Amniotic stem cell (primary cell): ENCODE data around the gene MCM3AP.

Experiments used
- DNase-seq: peaks from one replicate; lab custom pipeline; 2025; lab: John Stamatoyannopoulos, UW

Gene MCM3AP

DNA sequence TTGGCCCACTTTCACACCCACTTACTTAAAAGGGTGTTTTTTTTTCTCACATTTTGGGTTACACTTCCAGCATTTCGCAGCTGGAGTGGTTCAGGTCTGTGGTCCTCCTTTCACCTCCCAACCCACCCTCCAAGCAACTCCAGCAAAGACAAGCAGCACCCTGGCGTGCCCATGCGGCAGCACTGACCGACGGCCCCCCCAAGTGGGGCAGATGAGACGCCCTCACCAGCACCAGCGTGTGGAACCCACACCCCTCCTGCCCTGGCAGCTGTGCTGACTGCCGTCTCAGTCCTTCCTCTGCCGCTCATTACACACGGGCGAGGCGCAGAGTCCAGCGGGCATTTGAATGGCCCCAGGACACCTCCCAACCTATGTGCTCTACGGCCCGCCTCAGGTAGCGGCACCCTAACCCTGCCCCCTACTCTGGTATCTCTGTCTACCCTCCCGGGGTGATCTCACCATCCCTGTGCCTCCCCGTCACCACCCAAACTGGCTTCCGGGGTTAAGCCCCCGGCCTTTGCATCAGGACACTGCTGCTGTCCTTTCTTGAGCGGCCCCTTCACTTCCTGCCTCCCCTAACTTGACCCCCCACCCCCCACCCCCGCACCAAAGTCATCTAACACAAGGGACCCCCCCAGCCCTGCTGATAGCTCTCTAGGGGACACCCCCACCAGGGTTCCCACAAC lies 67.8 kb downstream of the MCM3AP start:
- no peak for DNase-seq

DNA sequence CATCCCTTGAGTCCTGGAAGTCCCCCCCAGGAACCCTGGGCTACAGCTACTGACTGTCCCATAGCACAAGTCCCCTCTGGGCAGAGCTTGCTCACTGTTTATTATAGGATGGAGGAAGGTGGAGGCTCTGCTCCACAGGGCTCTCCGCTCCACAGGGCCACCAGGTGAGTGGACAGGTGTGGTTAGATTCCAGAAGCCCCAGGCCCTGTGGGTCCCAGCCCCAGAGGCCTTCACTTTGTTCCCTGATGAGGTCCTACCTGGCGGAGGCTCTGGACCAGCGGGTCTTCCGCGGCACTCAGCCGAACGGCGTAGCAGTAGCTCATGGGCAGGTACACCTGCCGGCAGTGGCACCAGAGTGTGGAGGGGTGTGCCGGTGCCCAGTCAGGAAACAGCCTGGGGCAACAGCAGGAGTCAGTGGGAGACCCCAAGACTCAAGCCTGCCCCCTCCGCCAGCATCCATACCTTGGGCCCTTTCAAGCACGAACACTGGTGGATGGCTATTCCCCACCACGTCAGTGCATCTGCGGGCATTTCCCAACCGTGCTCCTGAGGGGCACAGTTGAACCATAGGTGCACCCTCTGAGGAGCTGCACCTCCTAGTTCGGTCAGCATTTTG lies 69.2 kb downstream of the MCM3AP start:
- no peak for DNase-seq

DNA sequence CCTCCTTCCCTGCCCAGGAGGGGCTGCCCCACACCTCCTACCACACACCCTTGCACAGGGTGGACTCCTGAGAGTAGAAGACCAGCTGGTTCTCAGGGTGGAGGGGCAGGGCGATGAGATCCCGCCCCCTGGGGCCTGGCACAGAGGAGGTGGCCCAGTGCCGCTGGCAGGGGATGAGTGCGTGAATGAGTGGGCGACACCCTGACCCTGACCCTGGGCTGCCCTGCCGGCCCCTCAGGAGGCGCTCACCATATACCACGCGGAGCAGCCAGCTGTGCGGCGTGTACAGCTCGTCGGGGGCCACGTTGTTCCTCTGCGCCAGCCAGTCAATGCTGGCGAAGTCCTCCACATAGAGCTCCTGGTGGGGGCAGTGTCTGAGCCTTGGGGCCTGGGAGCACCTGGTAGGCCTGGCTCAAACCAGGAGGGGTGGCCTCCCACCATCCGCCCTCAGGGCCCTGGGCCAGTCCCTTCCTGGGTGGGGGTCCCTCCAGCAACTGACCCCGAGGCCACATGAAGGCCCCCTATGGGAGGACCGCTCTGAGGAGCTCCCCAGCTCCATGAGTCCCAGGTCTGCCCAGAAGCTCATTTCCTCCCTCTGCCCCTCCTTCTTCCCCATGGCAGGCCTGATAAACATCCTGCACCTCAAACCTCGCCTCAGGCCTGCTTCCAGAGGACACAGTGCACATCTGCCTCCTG lies 69.8 kb downstream of the MCM3AP start:
- DNase-seq: no peak

DNA sequence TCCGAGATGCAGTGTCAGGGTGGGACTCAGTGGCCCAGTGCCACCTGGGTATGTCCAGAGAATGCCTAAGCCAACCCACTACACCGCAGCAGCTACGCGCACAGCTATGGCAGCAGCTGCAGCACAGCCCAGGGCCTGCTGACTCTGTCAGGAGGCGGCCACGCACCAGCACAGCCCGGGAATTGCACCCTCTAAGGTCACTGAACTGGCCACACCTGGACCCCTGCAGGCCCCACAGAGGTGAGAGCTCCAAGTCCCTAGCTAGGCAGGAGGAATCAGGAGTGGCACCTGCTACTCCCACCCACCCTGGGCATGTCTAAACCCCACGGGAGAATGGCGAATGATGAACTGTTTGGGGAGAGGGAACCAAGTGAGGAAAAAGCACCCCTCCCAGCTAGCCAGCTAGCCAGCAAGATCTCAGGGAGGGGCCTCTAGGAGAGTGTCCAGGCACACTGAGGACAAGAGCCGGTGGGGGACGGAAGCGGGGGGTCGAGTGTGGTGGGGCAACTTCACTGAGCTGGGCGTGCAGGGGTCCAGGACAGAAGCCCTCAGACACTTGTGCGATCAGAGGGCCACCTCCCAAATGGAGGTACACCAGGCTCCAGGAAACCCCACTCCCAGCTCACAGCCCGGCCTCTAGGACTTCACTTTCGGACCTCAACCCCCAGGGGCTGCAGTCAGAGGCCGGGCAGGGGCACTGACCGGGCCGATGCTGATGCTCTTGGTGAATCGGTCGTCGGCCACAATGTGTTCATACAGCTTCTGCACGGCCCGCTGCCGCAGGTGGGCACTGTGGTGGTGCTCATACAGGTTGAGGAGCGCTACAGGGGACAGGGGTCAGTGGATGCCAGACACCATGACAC lies 70.7 kb downstream of the MCM3AP start:
- DNase-seq: no peak

DNA sequence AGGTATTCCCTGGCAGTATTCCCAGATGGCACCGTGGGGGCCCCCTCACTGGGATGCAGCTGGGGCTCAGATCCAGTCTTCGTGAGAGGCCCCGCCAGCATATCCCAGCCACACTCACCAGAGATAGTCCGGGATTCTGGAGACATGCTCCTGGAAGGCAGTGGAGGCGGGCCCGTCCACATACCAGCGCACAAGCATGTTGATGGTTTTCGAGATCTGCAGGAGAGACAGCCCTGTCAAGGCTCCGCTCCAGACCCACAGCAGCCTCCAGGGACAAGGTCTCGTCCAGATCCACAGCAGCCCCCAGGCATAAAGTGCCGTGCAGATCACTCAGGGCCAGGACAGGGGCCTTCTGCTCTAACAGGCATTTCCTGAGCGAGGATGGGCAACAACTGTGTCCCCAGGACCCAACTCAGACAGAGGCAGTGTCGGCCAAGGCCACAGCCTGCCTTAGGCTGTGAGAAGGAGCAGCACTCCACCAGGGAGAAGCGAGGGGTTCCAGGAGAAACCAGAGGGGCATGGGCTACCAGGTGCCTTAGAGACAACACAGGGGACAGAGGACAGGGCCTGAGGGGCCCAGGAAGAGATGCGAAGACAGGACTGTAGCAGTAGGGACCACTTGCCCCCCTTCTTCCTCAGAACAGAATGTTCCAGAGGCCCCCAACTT lies 71.7 kb downstream of the MCM3AP start:
- no peak for DNase-seq

DNA sequence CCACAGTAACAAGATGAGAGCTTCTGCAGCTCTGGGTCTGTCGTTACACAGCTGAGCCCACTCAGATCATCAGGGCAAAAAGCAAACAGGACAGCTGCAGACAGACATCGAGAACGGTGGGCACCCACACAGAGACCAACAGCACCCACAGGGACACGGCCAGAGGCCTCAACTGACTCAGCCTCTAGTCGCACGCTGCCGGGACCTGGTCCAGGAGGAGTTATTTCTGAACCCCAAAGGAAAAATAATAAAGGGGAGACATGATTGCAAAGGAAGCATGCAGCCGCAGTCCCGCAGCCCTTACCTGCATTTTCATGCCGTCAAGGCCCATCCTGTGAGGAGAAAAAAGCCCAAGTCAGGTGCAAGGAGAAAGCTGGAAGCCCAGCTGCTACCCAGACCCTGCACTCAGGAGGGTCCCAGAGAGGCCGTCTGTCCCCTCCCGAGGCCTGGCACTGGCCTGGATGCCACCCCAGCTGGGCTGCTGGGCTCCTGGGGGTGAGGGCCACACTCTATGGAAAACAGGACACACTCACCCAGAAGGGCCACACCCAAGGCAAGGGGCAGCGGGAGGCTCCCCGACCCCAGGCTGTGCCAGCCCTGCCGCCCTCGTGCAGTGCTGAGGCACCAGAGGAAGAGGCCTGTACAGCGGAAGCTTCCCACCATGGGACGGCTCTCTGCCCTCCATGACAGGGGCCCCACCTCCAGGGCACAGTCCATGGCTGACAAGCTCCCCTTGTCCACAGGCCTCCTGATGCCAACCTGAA lies 72.5 kb downstream of the MCM3AP start:
- DNase-seq: no peak

DNA sequence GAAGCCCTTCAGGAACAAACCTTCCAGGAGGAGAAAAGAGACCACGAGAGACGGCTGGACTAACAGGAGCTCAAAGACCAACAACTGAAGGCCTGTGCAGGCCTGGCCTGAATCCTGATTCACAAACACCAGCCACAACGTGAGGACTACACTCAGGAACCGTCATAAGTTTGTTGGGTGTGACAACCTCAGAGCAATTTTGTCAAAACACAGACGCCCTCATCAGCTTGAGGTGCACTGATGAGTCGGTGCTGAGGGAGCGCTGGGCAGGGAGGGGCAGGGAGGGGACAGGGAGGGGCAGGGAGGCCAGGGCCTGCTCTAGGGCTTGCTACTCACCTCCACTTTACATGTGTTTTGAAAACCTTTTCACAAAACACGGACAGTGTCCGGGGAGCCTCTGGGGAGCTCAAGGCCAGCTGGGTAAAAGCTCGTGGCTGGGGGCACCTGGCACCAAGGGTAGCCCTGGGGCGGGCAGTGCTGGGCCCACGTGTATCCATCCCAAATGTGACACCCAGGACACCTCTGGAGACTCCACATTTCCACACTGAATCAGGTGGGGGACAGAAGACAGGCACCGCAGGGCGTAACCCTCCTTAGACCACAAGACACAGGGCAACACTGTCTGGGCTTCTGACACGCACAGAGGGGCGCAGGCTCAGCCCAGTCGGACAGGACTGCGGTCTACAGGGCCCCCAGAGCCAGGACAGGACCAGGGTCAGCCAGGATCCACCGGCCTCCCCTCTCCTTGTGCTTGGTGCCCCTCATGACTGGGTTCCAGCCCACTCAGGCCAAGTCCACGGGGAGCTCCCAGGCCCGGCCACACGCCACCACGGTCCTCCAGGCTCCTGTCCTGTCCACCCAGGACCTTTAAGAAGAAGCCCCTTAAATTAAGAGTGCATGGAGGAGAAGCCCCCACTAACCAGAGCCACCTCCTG lies 73.4 kb downstream of the MCM3AP start:
- DNase-seq: no peak

DNA sequence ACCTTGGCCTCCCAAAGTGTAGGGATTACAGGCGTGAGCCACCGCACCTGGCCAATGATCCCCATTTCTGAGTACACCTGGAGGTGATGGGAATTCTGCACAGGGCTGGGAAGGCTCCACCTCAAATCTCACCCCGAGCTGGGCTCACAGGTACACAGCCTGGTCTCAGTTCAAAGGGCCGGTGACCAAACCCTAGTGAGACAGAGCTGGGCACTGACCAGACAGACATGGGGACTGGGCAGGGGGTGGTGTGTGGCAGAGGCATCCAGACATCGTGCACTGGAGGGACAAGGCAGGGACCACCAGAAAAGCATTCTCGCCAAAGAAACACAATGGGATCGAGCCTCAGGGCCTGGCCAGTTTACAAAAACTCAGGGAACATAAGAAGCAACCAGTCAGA lies 74.0 kb downstream of the MCM3AP start:
- no peak for DNase-seq

DNA sequence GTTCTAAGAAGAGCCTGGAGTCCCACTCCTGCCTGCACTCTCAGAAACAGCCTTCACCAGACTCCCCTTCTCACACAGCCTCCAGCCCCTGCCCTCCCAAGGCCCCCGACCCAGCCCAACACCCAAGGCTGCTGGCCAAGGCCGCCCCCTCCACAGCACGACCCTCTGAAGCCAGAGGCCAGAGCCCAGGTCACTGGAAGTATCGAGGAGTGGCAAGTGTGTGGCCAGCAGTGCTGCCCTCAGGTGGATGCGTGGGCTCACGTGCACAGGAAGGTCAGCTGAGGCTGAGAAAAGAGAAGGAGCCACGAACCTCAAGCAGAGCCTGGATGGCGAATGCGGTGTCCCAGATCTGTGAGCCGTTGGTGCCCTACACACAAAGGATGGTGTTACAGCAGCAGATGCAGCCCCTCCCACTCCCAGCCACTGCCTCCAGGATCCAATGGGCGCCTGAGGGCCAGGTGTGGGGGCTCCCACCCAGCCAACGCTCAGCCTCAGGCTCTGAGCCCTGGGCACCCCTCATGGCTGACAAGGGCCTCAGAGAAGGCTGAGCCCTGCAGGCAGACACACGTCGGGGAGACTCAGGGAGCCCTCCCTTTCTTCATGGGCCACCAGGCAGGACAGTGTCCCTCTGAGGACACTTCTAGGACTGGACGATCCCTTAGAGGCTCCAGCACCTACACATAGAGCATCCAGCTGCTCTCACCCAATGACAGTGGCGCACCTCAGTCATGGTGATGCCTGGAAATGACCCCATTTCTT lies 74.9 kb downstream of the MCM3AP start:
- DNase-seq: no peak

DNA sequence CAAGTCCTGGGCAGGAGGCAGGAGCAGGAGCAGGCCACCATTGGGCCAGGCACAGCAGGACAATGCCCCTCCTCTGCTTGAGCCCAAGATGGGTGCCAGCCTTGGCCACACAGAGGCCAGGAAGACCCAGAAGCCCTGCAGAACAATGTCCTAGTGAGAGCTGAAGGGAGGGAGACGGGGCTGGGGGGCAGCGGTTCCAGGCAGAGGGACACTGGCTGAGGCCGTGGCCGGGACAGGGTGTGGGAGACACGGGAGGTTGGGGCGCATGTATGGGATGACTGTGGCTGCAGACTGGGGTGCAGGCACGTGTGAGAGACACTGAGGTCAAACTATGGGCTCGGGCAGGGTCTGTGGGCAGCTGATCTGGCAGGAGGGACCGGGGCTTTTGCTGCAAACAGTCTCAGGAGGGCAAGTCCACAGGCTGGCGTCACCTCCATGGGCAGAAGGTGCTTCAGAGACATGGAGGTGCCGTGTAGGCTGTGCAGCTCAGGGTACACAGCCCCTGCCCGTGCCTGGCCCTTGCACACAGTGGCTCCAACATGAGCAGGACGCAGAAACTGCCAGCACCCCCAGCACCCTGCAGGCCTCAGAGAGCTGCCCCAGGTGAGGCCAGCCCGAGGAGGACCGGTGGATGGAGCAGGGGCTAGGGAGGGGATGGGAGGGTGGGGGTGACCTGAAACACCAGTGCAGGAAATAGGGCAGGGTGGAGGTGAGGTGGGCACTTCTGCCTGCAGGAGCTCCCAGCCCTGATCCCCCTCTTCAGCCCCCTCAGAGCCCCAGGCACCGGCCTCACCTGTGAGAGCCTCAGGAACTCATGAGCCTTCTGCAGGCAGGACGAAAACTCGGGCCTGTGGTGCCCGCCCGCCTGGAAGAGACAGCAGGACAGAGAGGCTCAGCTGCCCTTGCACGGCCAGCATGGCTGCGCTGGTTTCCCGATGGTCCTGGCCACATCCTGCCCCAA lies 76.4 kb downstream of the MCM3AP start:
- no peak for DNase-seq

DNA sequence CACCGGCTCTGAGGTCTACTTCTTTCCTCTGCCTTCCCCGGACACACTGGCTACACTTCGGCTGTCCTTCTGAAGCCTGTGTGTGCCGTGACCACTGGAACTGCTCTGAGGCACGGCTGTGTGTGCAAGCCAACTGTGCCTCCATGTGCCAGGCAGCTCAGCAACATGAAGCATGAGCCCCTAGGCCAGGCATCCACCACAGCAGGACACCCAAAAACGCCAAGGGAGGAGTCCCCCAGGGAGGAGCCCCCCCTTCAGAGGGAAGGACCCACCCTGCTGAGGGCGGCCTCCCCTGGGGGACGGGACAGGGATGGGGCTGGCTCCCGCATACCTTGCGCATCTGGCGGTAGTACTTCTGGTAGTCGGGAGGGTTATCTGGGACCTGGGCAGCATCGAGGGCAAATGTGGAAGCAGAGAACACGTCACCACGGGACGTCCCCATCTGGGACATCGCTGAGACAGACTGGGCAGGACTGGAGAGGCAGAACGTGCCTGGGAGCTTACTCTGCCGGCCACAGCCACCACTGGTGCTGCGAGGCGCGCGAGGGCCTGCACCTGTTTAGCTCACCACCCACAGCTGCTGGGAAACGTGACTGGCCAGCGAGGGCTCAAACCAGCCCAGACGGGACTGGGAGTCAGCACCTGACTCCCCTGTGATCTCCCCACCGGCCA lies 77.4 kb downstream of the MCM3AP start:
- DNase-seq: no peak

DNA sequence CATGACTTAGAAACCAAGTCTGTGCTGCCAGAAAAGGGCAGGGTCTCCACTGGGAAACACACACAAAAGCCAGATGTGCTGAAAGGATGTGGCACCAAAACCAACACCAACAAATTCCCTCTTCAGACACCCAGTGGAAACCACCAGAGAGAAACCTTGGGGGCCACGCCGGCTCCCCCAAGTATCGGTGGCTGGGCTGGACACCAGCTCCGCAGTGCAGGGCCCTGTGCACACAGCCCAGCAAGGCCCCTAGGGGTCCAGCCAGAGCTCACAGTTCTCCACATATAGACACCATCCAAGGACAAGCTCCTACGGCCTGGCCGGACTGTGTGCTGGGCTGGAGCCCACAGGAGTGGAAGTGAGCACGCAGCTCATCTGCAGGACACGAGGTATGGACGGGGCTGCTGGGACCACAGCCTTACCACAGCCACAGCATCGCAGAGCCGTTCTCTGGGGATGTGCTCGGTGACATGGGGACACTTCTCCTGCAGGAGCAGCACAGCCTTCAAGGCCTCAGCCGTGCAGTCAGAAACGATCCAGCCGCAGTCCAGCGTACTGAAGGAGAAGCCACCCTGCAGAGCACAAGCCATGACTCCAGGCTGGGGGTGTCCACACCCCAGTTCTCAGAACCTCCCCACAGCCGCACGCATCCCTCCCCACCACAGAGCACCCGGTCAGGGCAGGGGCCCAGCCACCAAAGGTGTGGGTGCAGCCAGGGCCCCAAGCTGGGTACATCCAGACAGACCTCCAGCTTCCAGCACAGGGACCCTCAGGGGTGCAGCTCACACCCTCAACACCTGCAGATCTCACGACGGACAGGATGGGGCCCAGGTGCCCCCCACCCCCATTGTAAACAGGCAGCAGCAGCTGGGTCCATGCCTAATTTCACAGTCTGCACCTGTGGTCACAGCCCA lies 78.1 kb downstream of the MCM3AP start:
- no peak for DNase-seq

DNA sequence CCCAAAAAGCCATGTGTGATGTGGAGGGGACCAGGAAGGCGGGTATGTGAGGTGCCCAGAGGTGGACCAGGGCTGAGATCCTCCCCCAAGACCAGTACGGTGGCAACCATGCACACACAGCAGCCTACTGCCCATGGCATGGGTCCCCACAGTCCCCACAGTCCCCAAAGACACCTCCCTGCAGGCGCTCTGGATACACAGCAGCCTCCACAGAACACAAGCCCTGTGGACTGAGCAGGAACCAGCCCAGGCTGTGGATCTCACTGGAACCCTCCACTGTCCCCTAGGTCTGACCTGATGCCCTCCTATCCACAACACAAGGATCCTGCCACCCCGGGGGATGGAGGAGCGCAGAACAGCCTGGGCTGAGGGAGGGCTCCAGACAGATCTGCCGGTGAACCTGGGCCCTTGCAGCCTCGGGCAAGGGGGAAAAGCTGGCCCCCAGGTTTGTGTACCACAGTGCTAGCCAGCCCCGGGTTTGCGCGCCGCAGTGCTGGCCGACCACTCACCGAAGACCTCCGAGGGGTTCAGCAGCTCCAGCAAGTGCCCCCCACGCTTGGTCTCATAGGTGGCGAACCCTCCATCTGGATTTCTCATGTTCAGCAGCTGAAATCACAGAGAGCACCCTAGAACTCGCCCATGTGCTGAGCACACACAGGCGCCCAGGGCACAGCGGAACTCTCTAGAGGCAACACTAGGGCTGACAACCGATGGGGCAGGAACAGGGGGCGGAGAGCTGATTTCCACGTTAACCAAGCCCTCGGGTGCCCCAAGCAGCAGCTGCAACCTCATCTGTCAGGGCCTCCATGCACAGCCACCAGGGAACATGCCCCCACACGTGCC lies 79.0 kb downstream of the MCM3AP start:
- DNase-seq: no peak

DNA sequence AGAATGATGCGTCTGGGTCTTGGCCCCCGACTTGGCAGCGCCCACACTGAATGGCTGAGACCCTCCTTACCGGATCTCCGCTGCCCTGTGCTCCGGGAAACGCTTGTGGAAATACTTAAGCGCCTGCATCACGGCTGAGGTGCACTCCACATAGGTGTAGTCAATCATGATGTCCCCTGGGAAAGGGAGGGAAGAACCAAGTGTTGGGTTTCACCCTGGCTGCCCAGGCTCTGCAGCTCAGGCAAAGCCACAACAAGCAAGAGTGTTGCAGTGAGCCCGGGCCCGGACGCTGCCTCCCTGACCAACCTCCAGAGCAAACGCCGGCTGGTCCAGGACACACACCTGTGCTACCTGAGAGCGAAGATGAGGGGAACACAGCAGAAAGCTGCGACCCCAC lies 79.6 kb downstream of the MCM3AP start:
- DNase-seq: no peak

DNA sequence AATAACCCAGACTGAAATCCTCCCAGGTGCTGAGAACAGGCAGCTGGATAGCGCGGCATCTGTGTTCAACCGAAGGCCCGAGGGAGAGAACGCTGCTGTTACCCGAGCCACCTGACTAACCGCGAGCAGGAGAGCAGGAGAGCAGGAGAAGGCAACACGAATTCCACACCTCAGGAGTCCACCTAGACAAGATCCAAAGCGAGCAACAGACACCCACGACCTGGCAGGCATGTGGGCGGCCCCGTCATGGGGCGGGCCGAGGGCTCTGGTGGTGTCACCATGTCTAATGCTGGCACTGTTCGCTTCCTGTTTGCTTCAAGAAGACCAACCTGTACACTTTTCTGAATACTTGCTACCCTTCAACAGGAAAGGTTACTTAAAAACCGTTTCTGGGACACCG lies 80.2 kb downstream of the MCM3AP start:
- DNase-seq: no peak

DNA sequence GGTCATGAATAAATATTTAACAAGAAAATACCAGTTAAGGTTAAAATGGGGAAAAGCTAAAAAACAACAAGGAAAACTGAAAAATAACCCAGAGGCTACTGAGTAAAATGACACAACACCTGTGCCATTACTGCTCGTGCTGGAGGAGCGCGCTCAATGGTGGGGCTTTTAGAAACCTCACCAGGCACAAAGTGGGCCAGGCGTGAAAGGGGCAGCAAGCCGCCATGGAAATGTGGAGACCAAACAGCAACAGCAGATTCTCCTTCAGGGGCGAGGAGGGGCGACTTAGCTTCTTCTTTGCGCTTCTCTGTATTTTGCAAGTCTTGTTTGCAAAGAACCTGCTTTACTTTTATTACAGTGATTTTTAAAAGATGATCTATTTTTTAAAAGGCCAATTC lies 82.2 kb downstream of the MCM3AP start:
- no peak for DNase-seq
